HG03280 (cell line): Measurements from ENCODE around the gene SLX4IP.
"Not testable (repeated sequence)": the region's sequence is repeated elsewhere in the genome, so short reads cannot be mapped to it uniquely, and the experiment has no call there.

Experiments
- ATAC-seq: cut with Tn5 transposase; IDR thresholded peaks from one replicate; pipeline ENCODE4 v1.9.1; 2021; ENCODE audit warnings: mild to moderate bottlenecking, moderate library complexity; ENCODE audit not compliant: unreplicated experiment

SLX4IP gene

GRCh38 chr20:10434832-10435812 lies at the start of gene SLX4IP:
TSS of gene SLX4IP (plus strand) at chr20:10435305. CDS start at chr20:10458205, 22,900 bp downstream.
- peak; percentile 56 for ATAC-seq

- ATAC-seq: no peak
Measured at GRCh38 chr20:10385850-10386544, 49.1 kb upstream of the SLX4IP start.

GRCh38 chr20:10387686-10388085 lies 47.4 kb upstream of the SLX4IP start:
- no peak for ATAC-seq

- ATAC-seq: no peak
Measured at GRCh38 chr20:10388597-10388996, 46.5 kb upstream of the SLX4IP start.

GRCh38 chr20:10390709-10391108 lies 44.4 kb upstream of the SLX4IP start:
- no peak for ATAC-seq

- ATAC-seq: not testable (repeated sequence)
Measured at GRCh38 chr20:10394752-10395151, 40.4 kb upstream of the SLX4IP start.

GRCh38 chr20:10398834-10399369 lies 36.2 kb upstream of the SLX4IP start:
- no peak for ATAC-seq

- ATAC-seq: no peak
Measured at GRCh38 chr20:10402938-10403608, 32.0 kb upstream of the SLX4IP start.

- no peak for ATAC-seq
Measured at GRCh38 chr20:10404023-10404628, 31.0 kb upstream of the SLX4IP start.

GRCh38 chr20:10404959-10405530 lies 30.1 kb upstream of the SLX4IP start:
- no peak for ATAC-seq

GRCh38 chr20:10408108-10408813 lies 26.8 kb upstream of the SLX4IP start:
- ATAC-seq: no peak

- no peak for ATAC-seq
Measured at GRCh38 chr20:10411673-10412072, 23.4 kb upstream of the SLX4IP start.

- ATAC-seq: no peak
Measured at GRCh38 chr20:10412591-10413408, 22.3 kb upstream of the SLX4IP start.

- no peak for ATAC-seq
Measured at GRCh38 chr20:10415013-10415650, 20.0 kb upstream of the SLX4IP start.

- not testable (repeated sequence) for ATAC-seq
Measured at GRCh38 chr20:10417218-10417617, 17.9 kb upstream of the SLX4IP start.

GRCh38 chr20:10419550-10420133 lies 15.5 kb upstream of the SLX4IP start:
- no peak for ATAC-seq

- no peak for ATAC-seq
Measured at GRCh38 chr20:10423735-10424134, 11.4 kb upstream of the SLX4IP start.
